GM12872 (cell line): ENCODE results near the gene GNB1L.

Experiments used
- TF ChIP-seq, protein P1 (sequence below): IDR thresholded peaks from 3 replicates; pipeline ENCODE4 v1.5.1; 2011; ENCODE audit warnings: low read depth, mild to moderate bottlenecking, low read length, moderate library complexity; ENCODE audit not compliant: insufficient read depth

GNB1L gene

DNA sequence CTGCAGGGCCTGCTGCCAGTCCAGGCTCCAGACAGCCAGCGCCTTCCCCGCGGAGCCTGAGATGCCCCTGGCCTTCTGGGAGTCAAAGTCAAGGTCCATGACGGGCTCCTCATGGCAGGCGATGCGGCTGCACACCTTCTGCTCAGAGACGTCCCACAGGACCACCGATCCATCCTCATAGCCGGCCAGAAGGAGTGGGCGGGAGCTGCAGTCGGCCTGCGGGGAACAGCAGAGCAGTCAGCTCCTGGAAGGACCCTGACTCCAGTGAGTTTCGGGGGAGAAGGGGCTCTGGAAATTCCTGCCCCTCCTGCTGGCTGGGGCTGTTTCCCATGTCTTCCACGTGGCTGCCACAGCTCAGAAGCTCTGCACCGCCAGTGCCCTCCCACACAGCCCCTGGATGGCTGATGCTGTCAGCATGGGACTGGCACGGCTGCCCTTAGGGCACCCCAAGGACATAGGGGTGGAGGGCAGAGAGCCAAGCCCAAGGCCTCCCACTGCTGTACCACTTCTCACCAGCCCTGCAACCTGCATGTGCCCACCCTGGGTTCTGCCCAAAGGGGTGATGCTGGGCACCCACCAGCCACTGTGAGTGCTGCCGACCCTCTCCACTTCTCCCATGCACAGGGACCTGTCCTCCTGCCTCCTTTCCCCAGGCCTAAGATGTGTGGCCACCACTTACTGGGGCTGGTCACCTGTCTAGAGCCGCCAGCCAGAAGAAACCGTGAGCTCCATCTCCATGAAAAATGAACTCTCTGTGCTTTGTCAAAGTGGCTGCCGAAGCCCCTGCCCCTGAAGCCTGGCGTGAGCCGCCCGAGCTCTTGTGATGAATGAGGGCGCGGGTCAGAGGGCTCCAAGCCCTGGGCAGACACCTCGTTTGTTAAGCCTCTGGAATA lies 52.4 kb downstream of the GNB1L start:
- TF ChIP-seq, protein P1, sequence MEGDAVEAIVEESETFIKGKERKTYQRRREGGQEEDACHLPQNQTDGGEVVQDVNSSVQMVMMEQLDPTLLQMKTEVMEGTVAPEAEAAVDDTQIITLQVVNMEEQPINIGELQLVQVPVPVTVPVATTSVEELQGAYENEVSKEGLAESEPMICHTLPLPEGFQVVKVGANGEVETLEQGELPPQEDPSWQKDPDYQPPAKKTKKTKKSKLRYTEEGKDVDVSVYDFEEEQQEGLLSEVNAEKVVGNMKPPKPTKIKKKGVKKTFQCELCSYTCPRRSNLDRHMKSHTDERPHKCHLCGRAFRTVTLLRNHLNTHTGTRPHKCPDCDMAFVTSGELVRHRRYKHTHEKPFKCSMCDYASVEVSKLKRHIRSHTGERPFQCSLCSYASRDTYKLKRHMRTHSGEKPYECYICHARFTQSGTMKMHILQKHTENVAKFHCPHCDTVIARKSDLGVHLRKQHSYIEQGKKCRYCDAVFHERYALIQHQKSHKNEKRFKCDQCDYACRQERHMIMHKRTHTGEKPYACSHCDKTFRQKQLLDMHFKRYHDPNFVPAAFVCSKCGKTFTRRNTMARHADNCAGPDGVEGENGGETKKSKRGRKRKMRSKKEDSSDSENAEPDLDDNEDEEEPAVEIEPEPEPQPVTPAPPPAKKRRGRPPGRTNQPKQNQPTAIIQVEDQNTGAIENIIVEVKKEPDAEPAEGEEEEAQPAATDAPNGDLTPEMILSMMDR = no peak

DNA sequence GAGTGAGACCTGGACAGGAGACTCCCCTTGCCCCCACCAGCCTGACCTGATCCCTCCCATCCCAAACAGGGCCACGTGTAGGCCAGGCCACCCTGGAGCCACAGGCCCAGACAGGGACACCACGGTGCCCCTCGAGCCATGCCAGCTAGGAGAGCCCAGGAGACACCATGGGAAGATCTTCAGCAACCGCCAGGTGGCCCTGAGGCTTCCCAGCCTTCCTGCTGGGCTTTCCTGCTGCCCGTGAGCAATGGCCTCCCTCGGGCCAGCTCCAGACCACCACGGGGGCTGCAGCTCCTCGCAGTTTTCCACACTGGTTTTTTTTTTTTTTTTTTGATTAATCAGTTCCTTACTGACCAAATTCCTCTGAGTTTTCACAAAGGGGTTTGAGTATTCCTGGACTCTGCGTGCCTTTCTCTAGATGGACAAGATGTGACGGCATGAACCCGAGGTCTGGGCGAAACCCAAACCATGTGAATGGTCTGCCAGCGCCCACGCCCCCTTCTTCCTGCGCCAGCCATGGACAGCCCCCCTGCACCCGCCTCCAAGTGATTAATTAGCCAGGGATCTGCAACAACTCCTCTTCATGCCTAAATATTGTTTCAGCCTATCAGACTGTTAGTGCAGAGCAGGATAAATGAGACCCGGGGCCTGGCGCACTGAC lies 53.2 kb downstream of the GNB1L start:
- TF ChIP-seq, protein P1 = no peak

DNA sequence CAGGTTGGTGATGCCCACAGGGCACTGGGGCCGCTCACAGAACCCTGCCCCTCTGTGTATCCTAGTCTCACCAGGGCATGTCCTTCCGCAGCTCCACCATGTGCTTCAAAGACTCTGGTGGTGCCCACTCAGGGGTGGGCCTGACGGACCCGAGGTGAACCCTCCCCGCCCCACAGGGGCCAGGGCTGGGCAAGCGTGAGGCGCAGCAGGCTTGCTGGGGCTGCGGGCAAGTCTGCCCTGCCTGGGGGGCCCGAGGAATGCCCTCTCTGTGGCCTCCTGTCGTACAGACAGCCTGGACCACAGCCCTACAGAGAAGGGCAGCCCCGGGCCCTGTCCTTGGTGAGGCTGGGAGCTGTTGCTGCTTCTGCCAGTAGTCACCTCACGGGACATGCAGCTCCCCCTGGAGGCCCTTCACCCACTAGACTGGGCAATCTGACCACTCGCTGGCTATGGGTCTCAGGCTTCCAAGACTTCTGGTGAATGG lies 53.9 kb downstream of the GNB1L start:
- TF ChIP-seq, protein P1 = no peak

DNA sequence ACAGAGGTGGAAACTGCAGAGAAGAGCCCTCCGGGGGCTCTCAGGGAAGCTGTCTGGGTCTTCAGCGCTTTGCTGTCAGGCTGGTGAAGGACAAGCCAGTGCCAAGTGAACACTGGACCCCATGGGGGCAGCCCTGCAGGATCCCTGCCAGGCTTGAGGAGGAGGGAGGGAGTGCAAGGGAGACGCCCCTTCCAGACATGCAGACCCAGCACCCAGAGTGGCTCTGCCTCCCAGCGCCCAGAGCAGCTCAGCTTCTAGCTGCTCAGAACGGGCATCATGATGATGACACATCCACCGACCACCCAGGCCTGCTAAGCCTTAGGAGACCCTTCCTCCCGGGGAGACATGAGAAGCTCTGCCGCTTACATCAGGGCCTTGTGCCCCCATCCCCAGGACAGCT lies 54.4 kb downstream of the GNB1L start:
- TF ChIP-seq, protein P1 = no peak

DNA sequence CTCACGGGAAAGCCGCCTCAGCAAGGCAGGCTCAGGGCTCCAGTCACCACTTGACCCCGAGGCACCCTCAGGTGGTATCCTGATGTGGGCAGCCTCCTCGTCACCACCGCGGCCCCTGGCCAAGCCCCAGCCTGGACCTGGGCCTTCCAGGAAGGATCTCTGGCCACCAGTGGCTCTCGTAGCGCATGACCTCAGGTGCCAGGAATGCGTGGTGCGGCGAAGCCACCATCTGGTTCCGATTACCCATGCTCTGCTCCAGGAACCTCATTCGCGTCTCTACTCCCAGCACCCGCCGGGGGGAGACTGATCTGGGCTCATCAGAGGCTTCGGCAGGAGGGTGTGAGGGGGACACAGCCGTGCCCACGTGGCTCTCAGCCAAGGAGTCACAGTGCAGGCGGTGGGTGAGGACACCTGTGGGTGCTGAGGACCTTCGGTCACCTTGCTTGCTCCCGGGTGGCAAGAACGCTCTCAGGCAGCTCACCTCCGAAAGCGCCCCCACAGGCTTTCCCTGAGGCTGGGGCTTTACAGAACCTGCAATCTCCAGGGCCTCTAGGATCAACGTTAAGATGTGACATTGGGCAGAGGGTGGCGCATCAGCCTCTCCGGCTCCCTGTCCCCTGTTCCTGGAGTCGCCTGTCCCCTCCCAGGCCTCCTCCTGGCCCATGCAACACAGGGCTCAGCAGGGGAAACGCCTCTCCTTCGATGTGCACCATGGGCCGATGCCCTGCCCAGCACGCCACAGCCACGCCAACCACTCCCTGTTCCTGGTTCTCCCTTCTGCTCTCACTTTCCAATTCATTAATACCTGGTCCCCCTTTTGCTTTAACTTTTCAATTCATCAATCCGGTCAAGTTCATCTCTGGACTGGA lies 55.1 kb downstream of the GNB1L start:
- TF ChIP-seq, protein P1 = no peak

DNA sequence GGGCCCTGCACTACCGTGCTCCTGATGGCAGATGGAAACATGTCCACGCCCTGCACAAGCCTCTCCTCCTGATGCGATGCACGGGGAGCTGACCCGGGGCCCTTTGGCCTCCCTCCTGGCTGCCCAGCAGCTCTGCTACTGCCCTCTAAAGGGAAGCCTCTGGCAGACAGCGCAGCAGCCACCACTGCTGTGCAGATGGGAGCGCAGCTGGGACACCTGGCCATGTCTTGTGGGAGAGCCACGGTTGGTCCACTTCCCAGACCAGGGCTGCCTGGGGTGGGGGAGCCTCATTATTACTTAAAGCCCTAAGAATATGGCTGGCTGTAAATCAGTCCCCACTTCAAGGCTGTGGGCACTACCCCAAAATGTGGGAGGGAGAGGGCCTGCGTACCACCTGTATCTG lies 55.8 kb downstream of the GNB1L start:
- TF ChIP-seq, protein P1 = no peak

DNA sequence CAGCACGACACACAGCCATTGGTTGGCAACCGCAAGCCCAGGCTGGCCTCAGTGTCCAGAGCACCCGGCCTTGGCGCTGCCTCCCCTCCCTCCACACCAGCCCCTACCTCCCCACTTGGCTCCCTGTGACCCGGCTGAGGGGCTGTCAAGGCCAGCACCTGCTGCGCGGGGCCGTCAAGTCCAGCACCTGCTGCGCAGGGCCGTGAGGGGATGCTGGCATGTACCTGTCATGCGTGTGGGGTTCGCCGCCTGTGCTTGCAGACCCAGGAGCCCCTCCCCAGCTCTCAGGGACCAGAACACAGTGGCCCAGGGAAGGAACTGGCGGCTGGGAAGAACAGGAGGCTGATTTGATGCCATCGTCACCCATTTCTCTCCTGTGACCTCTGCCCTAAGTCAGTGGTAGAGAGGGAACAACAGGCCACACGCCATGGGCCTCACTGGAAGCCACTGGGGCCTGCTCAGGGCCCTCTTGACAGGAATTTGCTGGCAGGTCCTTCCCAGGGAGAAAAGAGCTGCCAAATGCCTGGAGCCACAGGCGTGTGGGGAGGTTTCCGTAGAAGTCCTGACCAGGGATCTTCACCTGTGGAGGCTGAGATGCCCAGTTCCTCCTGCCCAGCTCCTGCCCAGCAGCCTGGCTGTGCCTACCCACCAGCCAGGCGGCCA lies 56.5 kb downstream of the GNB1L start:
- TF ChIP-seq, protein P1 = no peak
